Testis (tissue), 2 donors: ENCODE measurements around the gene DRICH1.
"Not testable (repeated sequence)": the region's sequence is repeated elsewhere in the genome, so short reads cannot be mapped to it uniquely, and the experiment has no call there.

Experiments used
- CTCF ChIP-seq, 3 experiments: fragments of 450-650 bp in 2 of 3; fragments of 200-600 bp in 1 of 3; sonication (generic) in 1 of 3; IDR thresholded peaks; one replicate each; pipeline ENCODE4 v1.5.1; 2016 to 2019; ENCODE audit warnings: antibody characterized with exemption in 3 of 3, mild to moderate bottlenecking in 2 of 3, moderate library complexity in 1 of 3
- POLR2A ChIP-seq: fragments of 450-650 bp; IDR thresholded peaks from one replicate; pipeline ENCODE4 v1.6.1; 2017; ENCODE audit warnings: antibody characterized with exemption, mild to moderate bottlenecking, moderate library complexity

- TF ChIP-seq CTCF (IDR thresholded peaks at IDR 0.05); POLR2A: not testable (repeated sequence)
Observed at GRCh38 chr22:23640206-23640605, 8.1 kb upstream of the DRICH1 start.
